SK-N-MC (cell line): Measurements from ENCODE around the gene PTPRG.

ENCODE experiments used
- EZH2 ChIP-seq: fragments of 200-600 bp; sonication (generic); IDR thresholded peaks from one replicate; pipeline ENCODE4 v1.6.1; 2017; ENCODE audit warnings: antibody characterized with exemption
- FOXP2 ChIP-seq: optimal IDR thresholded peaks from 2 replicates; pipeline ENCODE3; 2011; ENCODE audit warnings: mild to moderate bottlenecking, moderate library complexity; ENCODE audit not compliant: insufficient read depth; ENCODE audit errors: extremely low read length, control extremely low read depth
- POLR2AphosphoS5 ChIP-seq: IDR thresholded peaks from 2 replicates; pipeline ENCODE4 v1.6.1; 2012; ENCODE audit warnings: mild to moderate bottlenecking, low read depth, low read length, borderline replicate concordance

DNA sequence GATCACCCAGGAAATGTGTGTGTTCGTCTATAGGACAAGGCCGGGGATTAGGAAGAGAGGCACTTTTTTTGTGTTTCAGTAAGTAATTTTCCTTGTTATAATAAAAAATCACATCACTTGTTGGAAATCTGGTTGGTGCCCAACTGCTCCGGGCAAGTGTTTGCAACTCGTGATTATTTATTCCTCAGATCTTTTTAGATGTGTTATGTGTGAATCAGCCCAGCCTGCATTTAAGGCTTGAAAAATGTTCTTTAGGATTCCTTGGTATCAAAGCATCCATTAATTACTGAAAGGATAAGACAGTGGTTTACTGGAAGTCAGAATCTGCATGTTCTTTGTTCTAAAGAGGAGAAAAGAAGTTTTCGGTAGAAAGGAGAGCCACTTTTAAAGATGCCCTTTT is 466.4 kb downstream of the PTPRG start:
- TF ChIP-seq POLR2AphosphoS5 = no peak
- TF ChIP-seq EZH2 = no peak
- no peak for TF ChIP-seq FOXP2
